Neural cell (in vitro differentiated cells): ENCODE results near the gene PTDSS2. TPM values are rescaled to one million over a fixed set of nuclear protein-coding genes. Genes with fewer than 3 reads are reported as not detected.

Experiments used
- H2AFZ ChIP-seq: fragments of 200-600, 300-800 bp; sonication (generic), shearing (Covaris generic); 2 replicates; pipeline ENCODE4 v1.6.0; 2014; ENCODE audit warnings: low read depth, mild to moderate bottlenecking, antibody characterized with exemption, low read length, moderate library complexity
- H3F3A ChIP-seq: fragments of 200-600 bp; shearing (Covaris generic); 2 replicates; pipeline ENCODE4 v1.6.1; 2016; ENCODE audit warnings: mild to moderate bottlenecking, moderate library complexity, mixed read lengths, antibody characterized with exemption, low read length; ENCODE audit not compliant: insufficient read depth, poor library complexity, severe bottlenecking
- H3K27ac ChIP-seq: fragments of 200-600, 300-800 bp; sonication (generic), shearing (Covaris generic); 2 replicates; pipeline ENCODE4 v1.5.1; 2014; ENCODE audit warnings: mild to moderate bottlenecking, low read length, moderate library complexity
- H3K27me3 ChIP-seq: fragments of 300-800, 200-600 bp; sonication (generic), shearing (Covaris generic); 2 replicates; pipeline ENCODE4 v1.6.0; 2014; ENCODE audit warnings: mild to moderate bottlenecking, low read depth, low read length, moderate library complexity; ENCODE audit not compliant: insufficient read depth
- H3K36me3 ChIP-seq: fragments of 300-800, 200-600 bp; sonication (generic), shearing (Covaris generic); 2 replicates; pipeline ENCODE4 v1.5.1; 2014; ENCODE audit warnings: mild to moderate bottlenecking, antibody characterized with exemption, low read length, moderate library complexity; ENCODE audit not compliant: insufficient read depth
- H3K4me2 ChIP-seq: fragments of 300-800, 200-600 bp; sonication (generic), shearing (Covaris generic); 2 replicates; pipeline ENCODE4 v1.6.0; 2014; ENCODE audit warnings: mild to moderate bottlenecking, low read length
- H3K4me3 ChIP-seq: fragments of 300-800, 200-600 bp; sonication (generic), shearing (Covaris generic); 2 replicates; pipeline ENCODE4 v1.5.1; 2014; ENCODE audit warnings: mild to moderate bottlenecking, low read length, moderate library complexity
- H3K79me2 ChIP-seq: fragments of 200-600 bp; shearing (Covaris generic); replicated peaks from 2 replicates; pipeline ENCODE4 v1.6.0; 2014; ENCODE audit warnings: mild to moderate bottlenecking, low read length, moderate library complexity; ENCODE audit not compliant: insufficient read depth
- H3K9ac ChIP-seq: fragments of 300-800, 200-600 bp; sonication (generic), shearing (Covaris generic); 2 replicates; pipeline ENCODE4 v1.6.1; 2016; ENCODE audit warnings: mild to moderate bottlenecking, low read length, mixed read lengths
- H3K9me2 ChIP-seq: fragments of 200-600 bp; shearing (Covaris generic); 2 replicates; pipeline ENCODE4 v1.6.1; 2016; ENCODE audit warnings: mild to moderate bottlenecking, low read length, mixed read lengths; ENCODE audit not compliant: insufficient read depth
- H3K9me3 ChIP-seq: fragments of 200-600, 300-800 bp; sonication (generic), shearing (Covaris generic); 2 replicates; pipeline ENCODE4 v1.6.1; 2016; ENCODE audit warnings: mild to moderate bottlenecking, mixed run types, low read length, moderate library complexity, mixed read lengths
- H4K20me1 ChIP-seq: fragments of 200-600 bp; shearing (Covaris generic); 2 replicates; pipeline ENCODE4 v1.6.1; 2016; ENCODE audit warnings: mild to moderate bottlenecking, mixed run types; ENCODE audit not compliant: insufficient read depth
- EP300 ChIP-seq: fragments of 450-650 bp; conservative IDR thresholded peaks from 2 replicates; pipeline ENCODE4 v1.6.1; 2014; ENCODE audit warnings: antibody characterized with exemption, mild to moderate bottlenecking, moderate library complexity; ENCODE audit not compliant: poor library complexity, severe bottlenecking
- EZH2 ChIP-seq: fragments of 200-600, 300-800 bp; shearing (Covaris generic), sonication (generic); IDR thresholded peaks from 2 replicates; pipeline ENCODE4 v1.6.1; 2014; ENCODE audit warnings: antibody characterized with exemption, low read length, borderline replicate concordance, mild to moderate bottlenecking; ENCODE audit not compliant: insufficient read depth, poor library complexity, severe bottlenecking
- MXI1 ChIP-seq: fragments of 450-650 bp; conservative IDR thresholded peaks from 2 replicates; pipeline ENCODE4 v1.6.1; 2014; ENCODE audit warnings: antibody characterized with exemption, mild to moderate bottlenecking; ENCODE audit not compliant: poor library complexity, severe bottlenecking
- POLR2AphosphoS5 ChIP-seq: IDR thresholded peaks from 2 replicates; pipeline ENCODE4 v1.6.1; 2012
- RAD21 ChIP-seq: fragments of 450-650 bp; conservative IDR thresholded peaks from 2 replicates; pipeline ENCODE4 v1.6.1; 2014; ENCODE audit warnings: antibody characterized with exemption, mild to moderate bottlenecking, moderate library complexity
- SMC3 ChIP-seq: fragments of 450-650 bp; conservative IDR thresholded peaks from 2 replicates; pipeline ENCODE4 v1.6.1; 2014; ENCODE audit warnings: antibody characterized with exemption, mild to moderate bottlenecking, moderate library complexity; ENCODE audit not compliant: poor library complexity
- TAF1 ChIP-seq: IDR thresholded peaks from 2 replicates; pipeline ENCODE4 v1.6.1; 2012; ENCODE audit warnings: low read depth
- polyA plus RNA-seq: library from polyadenylated mRNA; depleted of rRNA; stranded (reverse); fragments of >200 nt; gene quantifications from 2 replicates; pipeline ENCODE4 v1.2.3, GENCODE V29; 2014
- TF ChIP-seq, protein P1 (sequence below): IDR thresholded peaks from 2 replicates; pipeline ENCODE4 v1.6.1; 2012; ENCODE audit warnings: borderline replicate concordance
- TF ChIP-seq, protein P2 (sequence below): fragments of 450-650 bp; IDR thresholded peaks from 2 replicates; pipeline ENCODE4 v1.5.1; 2014; ENCODE audit warnings: antibody characterized with exemption, mild to moderate bottlenecking, moderate library complexity; ENCODE audit not compliant: poor library complexity, severe bottlenecking

Gene PTDSS2
- polyA plus RNA-seq, 1 donor from 2014 or later, result 54.3 TPM

DNA sequence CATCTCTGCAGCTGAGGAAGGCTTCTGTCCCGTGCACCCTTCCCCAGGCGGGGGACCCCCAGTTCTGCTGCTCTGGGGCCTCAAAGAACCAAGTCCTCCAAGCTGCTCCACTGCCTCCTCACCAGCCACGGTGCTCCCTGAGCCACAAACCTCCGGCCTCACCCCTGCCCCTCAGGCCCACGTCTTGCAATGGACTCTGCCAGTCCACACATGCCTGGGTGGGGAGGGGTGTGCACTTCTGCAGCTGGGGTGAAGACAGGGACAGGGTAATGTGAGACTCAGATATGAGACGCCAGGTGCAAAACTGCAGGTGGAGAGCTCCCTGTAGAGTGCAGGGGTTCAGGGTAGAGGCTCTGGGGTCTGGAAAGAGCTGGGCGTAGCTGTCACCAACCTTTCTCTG lies 3.2 kb upstream of the PTDSS2 start:
- H3K27me3 ChIP-seq, result no peaks in the 10 kb centered on the region
- no peak overlapping the region for H3K4me2 ChIP-seq
- peaks cover 2% of the 10 kb centered on the region for H4K20me1 ChIP-seq
- H2AFZ ChIP-seq, result no peak overlapping the region
- no peak overlapping the region for H3K4me3 ChIP-seq
- no peaks in the 10 kb centered on the region for H3K79me2 ChIP-seq
- H3K9me3 ChIP-seq, result no peaks in the 10 kb centered on the region
- H3K9me2 ChIP-seq, result no peaks in the 10 kb centered on the region
- no peak overlapping the region for H3K9ac ChIP-seq
- no peaks in the 10 kb centered on the region for H3K36me3 ChIP-seq
- TF ChIP-seq EP300, result no peak
- TF ChIP-seq RAD21, result no peak
- TF ChIP-seq POLR2AphosphoS5, result no peak
- no peak for TF ChIP-seq TAF1
- TF ChIP-seq MXI1, result no peak
- no peaks in the 10 kb centered on the region for H3F3A ChIP-seq
- H3K27ac ChIP-seq, result no peak overlapping the region

DNA sequence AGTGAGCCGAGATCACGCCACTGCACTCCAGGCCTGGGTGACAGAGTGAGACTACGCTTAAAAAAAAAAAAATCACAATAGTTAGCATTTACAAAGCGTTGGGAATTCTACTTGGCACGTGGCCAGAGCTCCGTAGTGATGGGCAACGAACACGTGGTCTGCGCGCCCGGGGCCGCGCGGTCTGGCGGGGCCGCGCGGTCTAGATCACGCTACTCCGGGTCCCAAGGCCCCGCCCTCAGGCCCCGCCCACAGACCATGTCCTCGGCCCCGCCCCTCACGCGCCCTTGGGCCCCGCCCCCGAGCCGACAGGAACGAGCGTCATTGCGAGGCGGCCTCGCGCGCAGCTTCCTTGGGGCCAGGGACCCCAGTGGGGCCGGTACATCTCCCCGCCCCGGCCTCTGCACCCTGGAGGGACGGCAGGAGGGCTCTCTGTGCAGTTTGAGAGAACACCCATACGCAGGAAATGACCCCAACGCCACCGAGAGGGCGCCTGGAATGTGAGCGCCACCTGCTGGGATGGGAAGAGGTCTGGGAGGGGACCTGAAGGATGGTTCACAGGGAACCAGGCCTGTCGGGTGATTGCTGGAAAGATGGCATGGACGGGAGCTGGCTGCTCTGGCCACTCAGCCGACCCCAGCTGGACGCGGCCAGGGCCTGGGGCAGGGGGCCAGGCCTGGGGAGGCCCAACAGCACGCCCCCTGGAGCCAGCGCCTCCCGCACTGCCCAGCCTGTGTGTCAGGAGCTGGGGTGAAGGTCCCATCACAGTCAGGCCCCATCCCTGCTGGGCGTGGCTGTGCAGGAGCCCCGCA lies 2.0 kb upstream of the PTDSS2 start:
- H2AFZ ChIP-seq, result peak overlapping the region; percentile 45
- peaks cover 4% of the 10 kb centered on the region for H3K79me2 ChIP-seq
- peaks cover 2% of the 10 kb centered on the region for H4K20me1 ChIP-seq
- no peaks in the 10 kb centered on the region for H3K27me3 ChIP-seq
- no peak overlapping the region for H3K4me2 ChIP-seq
- peak overlapping the region; percentile 74 for H3K9ac ChIP-seq
- H3K9me3 ChIP-seq, result no peaks in the 10 kb centered on the region
- TF ChIP-seq EP300 (peak; percentile 16), MXI1 (peak; percentile 75), POLR2AphosphoS5 (peak; percentile 76), RAD21 (peak; percentile 76), SMC3 (peak; percentile 78), TAF1 (peak; percentile 44), EZH2 (no peak)
- TF ChIP-seq, protein P1, sequence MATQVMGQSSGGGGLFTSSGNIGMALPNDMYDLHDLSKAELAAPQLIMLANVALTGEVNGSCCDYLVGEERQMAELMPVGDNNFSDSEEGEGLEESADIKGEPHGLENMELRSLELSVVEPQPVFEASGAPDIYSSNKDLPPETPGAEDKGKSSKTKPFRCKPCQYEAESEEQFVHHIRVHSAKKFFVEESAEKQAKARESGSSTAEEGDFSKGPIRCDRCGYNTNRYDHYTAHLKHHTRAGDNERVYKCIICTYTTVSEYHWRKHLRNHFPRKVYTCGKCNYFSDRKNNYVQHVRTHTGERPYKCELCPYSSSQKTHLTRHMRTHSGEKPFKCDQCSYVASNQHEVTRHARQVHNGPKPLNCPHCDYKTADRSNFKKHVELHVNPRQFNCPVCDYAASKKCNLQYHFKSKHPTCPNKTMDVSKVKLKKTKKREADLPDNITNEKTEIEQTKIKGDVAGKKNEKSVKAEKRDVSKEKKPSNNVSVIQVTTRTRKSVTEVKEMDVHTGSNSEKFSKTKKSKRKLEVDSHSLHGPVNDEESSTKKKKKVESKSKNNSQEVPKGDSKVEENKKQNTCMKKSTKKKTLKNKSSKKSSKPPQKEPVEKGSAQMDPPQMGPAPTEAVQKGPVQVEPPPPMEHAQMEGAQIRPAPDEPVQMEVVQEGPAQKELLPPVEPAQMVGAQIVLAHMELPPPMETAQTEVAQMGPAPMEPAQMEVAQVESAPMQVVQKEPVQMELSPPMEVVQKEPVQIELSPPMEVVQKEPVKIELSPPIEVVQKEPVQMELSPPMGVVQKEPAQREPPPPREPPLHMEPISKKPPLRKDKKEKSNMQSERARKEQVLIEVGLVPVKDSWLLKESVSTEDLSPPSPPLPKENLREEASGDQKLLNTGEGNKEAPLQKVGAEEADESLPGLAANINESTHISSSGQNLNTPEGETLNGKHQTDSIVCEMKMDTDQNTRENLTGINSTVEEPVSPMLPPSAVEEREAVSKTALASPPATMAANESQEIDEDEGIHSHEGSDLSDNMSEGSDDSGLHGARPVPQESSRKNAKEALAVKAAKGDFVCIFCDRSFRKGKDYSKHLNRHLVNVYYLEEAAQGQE, result peak; percentile 45
- TF ChIP-seq, protein P2, sequence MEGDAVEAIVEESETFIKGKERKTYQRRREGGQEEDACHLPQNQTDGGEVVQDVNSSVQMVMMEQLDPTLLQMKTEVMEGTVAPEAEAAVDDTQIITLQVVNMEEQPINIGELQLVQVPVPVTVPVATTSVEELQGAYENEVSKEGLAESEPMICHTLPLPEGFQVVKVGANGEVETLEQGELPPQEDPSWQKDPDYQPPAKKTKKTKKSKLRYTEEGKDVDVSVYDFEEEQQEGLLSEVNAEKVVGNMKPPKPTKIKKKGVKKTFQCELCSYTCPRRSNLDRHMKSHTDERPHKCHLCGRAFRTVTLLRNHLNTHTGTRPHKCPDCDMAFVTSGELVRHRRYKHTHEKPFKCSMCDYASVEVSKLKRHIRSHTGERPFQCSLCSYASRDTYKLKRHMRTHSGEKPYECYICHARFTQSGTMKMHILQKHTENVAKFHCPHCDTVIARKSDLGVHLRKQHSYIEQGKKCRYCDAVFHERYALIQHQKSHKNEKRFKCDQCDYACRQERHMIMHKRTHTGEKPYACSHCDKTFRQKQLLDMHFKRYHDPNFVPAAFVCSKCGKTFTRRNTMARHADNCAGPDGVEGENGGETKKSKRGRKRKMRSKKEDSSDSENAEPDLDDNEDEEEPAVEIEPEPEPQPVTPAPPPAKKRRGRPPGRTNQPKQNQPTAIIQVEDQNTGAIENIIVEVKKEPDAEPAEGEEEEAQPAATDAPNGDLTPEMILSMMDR, result peak; percentile 88
- H3K9me2 ChIP-seq, result no peaks in the 10 kb centered on the region
- H3F3A ChIP-seq, result no peaks in the 10 kb centered on the region
- H3K4me3 ChIP-seq, result peak overlapping the region; percentile 96
- H3K27ac ChIP-seq, result peak overlapping the region; percentile 74
- no peaks in the 10 kb centered on the region for H3K36me3 ChIP-seq
